ENCODE results near the gene QPRT. TPM values are rescaled to one million over a fixed set of nuclear protein-coding genes. Genes with fewer than 3 reads are reported as not detected.
"Not testable (repeated sequence)": the region's sequence is repeated elsewhere in the genome, so short reads cannot be mapped to it uniquely, and the experiment has no call there.

QPRT gene
- polyA plus RNA-seq, 4 donors = 30.2 to 286 (median 32.0) TPM

- WGBS, 3 donors = 80 to 93% (median 82%) methylated on average over 12 of the region's 12 CpGs
- Histone ChIP-seq H3K27me3 (ENCODE audit: control insufficient read depth in 3 of 3, insufficient read depth in 3 of 3, low read length in 3 of 3) (no peaks in the 10 kb centered on the region), H3K4me3 (ENCODE audit: low read depth in 1 of 3, low read length in 3 of 3) (no peak overlapping the region), H3K9me3 (ENCODE audit: control insufficient read depth in 2 of 2, insufficient read depth in 1 of 2, low read depth in 1 of 2, low read length in 1 of 2) (no peaks in the 10 kb centered on the region), H3K36me3 (ENCODE audit: control insufficient read depth in 3 of 3, insufficient read depth in 2 of 3, low read depth in 1 of 3, low read length in 3 of 3) (no peaks in the 10 kb centered on the region), H3K4me1 (ENCODE audit: control insufficient read depth in 3 of 3, insufficient read depth in 2 of 3, low read depth in 1 of 3, low read length in 2 of 3) (no peaks in the 10 kb centered on the region), H3K27ac (ENCODE audit: low read depth in 1 of 3, low read length in 2 of 3) (no peak overlapping the region)
- FAIRE-seq (no peak), DNase-seq (no peak)
Measured at GRCh38 chr16:29653471-29653870, 25.5 kb upstream of the QPRT start.

- H3K27ac ChIP-seq (ENCODE audit: low read depth in 1 of 3, low read length in 2 of 3); FAIRE-seq; H3K36me3 ChIP-seq (ENCODE audit: control insufficient read depth in 3 of 3, insufficient read depth in 2 of 3, low read depth in 1 of 3, low read length in 3 of 3); H3K27me3 ChIP-seq (ENCODE audit: control insufficient read depth in 3 of 3, insufficient read depth in 3 of 3, low read length in 3 of 3); H3K9me3 ChIP-seq (ENCODE audit: control insufficient read depth in 2 of 2, insufficient read depth in 1 of 2, low read depth in 1 of 2, low read length in 1 of 2); DNase-seq; H3K4me1 ChIP-seq (ENCODE audit: control insufficient read depth in 3 of 3, insufficient read depth in 2 of 3, low read depth in 1 of 3, low read length in 2 of 3); H3K4me3 ChIP-seq (ENCODE audit: low read depth in 1 of 3, low read length in 3 of 3): not testable (repeated sequence)
- WGBS, 3 donors = 91 to 97% (median 92%) methylated on average over 6 to 7 of the region's 7 CpGs
Measured at GRCh38 chr16:29653890-29654289, 25.1 kb upstream of the QPRT start.

- no peak for DNase-seq
- no peak overlapping the region for H3K27ac ChIP-seq (ENCODE audit: low read depth in 1 of 3, low read length in 2 of 3)
- FAIRE-seq = no peak
- H3K9me3 ChIP-seq (ENCODE audit: control insufficient read depth in 2 of 2, insufficient read depth in 1 of 2, low read depth in 1 of 2, low read length in 1 of 2) = no peaks in the 10 kb centered on the region
- no peaks in the 10 kb centered on the region for H3K27me3 ChIP-seq (ENCODE audit: control insufficient read depth in 3 of 3, insufficient read depth in 3 of 3, low read length in 3 of 3)
- no peak overlapping the region for H3K4me3 ChIP-seq (ENCODE audit: low read depth in 1 of 3, low read length in 3 of 3)
- H3K4me1 ChIP-seq (ENCODE audit: control insufficient read depth in 3 of 3, insufficient read depth in 2 of 3, low read depth in 1 of 3, low read length in 2 of 3) = peaks cover 0 to 4% (median 0%) of the 10 kb centered on the region in 3 donors
- H3K36me3 ChIP-seq (ENCODE audit: control insufficient read depth in 3 of 3, insufficient read depth in 2 of 3, low read depth in 1 of 3, low read length in 3 of 3) = no peaks in the 10 kb centered on the region
- 70 to 82% (median 81%) methylated on average over 11 of the region's 11 CpGs for WGBS, 3 donors
Measured at GRCh38 chr16:29656688-29657523, 22.1 kb upstream of the QPRT start.

- WGBS, 3 donors = 39 to 66% (median 55%) methylated on average over 6 of the region's 6 CpGs
- no peak for FAIRE-seq
- no peaks in the 10 kb centered on the region for H3K9me3 ChIP-seq (ENCODE audit: control insufficient read depth in 2 of 2, insufficient read depth in 1 of 2, low read depth in 1 of 2, low read length in 1 of 2)
- peaks cover 0 to 4% (median 0%) of the 10 kb centered on the region in 3 donors for H3K4me1 ChIP-seq (ENCODE audit: control insufficient read depth in 3 of 3, insufficient read depth in 2 of 3, low read depth in 1 of 3, low read length in 2 of 3)
- no peaks in the 10 kb centered on the region for H3K36me3 ChIP-seq (ENCODE audit: control insufficient read depth in 3 of 3, insufficient read depth in 2 of 3, low read depth in 1 of 3, low read length in 3 of 3)
- H3K27ac ChIP-seq (ENCODE audit: low read depth in 1 of 3, low read length in 2 of 3) = no peak overlapping the region
- H3K27me3 ChIP-seq (ENCODE audit: control insufficient read depth in 3 of 3, insufficient read depth in 3 of 3, low read length in 3 of 3) = no peaks in the 10 kb centered on the region
- peak in 1 of 2 donors; percentile 38 for DNase-seq
- no peak overlapping the region for H3K4me3 ChIP-seq (ENCODE audit: low read depth in 1 of 3, low read length in 3 of 3)
Measured at GRCh38 chr16:29658705-29659104, 20.3 kb upstream of the QPRT start.

GRCh38 chr16:29662000-29662728, 16.8 kb upstream of the QPRT start:
- DNase-seq (no peak), FAIRE-seq (no peak)
- H3K27me3 ChIP-seq (ENCODE audit: control insufficient read depth in 3 of 3, insufficient read depth in 3 of 3, low read length in 3 of 3) = no peaks in the 10 kb centered on the region
- peak overlapping the region in 1 of 3 donors; percentile 19 for H3K27ac ChIP-seq (ENCODE audit: low read depth in 1 of 3, low read length in 2 of 3)
- H3K9me3 ChIP-seq (ENCODE audit: control insufficient read depth in 2 of 2, insufficient read depth in 1 of 2, low read depth in 1 of 2, low read length in 1 of 2) = no peaks in the 10 kb centered on the region
- WGBS, 3 donors = 71 to 80% (median 71%) methylated on average over 17 of the region's 17 CpGs
- H3K36me3 ChIP-seq (ENCODE audit: control insufficient read depth in 3 of 3, insufficient read depth in 2 of 3, low read depth in 1 of 3, low read length in 3 of 3) = no peaks in the 10 kb centered on the region
- peaks cover 0 to 18% (median 0%) of the 10 kb centered on the region in 3 donors for H3K4me1 ChIP-seq (ENCODE audit: control insufficient read depth in 3 of 3, insufficient read depth in 2 of 3, low read depth in 1 of 3, low read length in 2 of 3)
- H3K4me3 ChIP-seq (ENCODE audit: low read depth in 1 of 3, low read length in 3 of 3) = peak overlapping the region in 1 of 3 donors; percentile 45

- H3K4me1 ChIP-seq (ENCODE audit: control insufficient read depth in 3 of 3, insufficient read depth in 2 of 3, low read depth in 1 of 3, low read length in 2 of 3) = peaks cover 0 to 18% (median 0%) of the 10 kb centered on the region in 3 donors
- no peaks in the 10 kb centered on the region for H3K27me3 ChIP-seq (ENCODE audit: control insufficient read depth in 3 of 3, insufficient read depth in 3 of 3, low read length in 3 of 3)
- H3K36me3 ChIP-seq (ENCODE audit: control insufficient read depth in 3 of 3, insufficient read depth in 2 of 3, low read depth in 1 of 3, low read length in 3 of 3) = no peaks in the 10 kb centered on the region
- peak overlapping the region in 1 of 3 donors; percentile 52 for H3K27ac ChIP-seq (ENCODE audit: low read depth in 1 of 3, low read length in 2 of 3)
- peak overlapping the region in 1 of 3 donors; percentile 45 for H3K4me3 ChIP-seq (ENCODE audit: low read depth in 1 of 3, low read length in 3 of 3)
- FAIRE-seq (no peak), DNase-seq (peak in 1 of 2 donors; percentile 35)
- no peaks in the 10 kb centered on the region for H3K9me3 ChIP-seq (ENCODE audit: control insufficient read depth in 2 of 2, insufficient read depth in 1 of 2, low read depth in 1 of 2, low read length in 1 of 2)
- 43 to 70% (median 63%) methylated on average over 4 of the region's 4 CpGs for WGBS, 3 donors
Measured at GRCh38 chr16:29662729-29663015, 16.3 kb upstream of the QPRT start.

GRCh38 chr16:29663016-29663806, 15.8 kb upstream of the QPRT start, which contains the start of gene SPN:
Gene SPN (plus strand): TSS chr16:29663247. CDS start chr16:29663729, 482 bp downstream.
- Histone ChIP-seq H3K4me3 (ENCODE audit: low read depth in 1 of 3, low read length in 3 of 3) (peak within 1 kb of the TSS; percentile 3 to 45 (median 22)), H3K4me1 (ENCODE audit: control insufficient read depth in 3 of 3, insufficient read depth in 2 of 3, low read depth in 1 of 3, low read length in 2 of 3) (peaks cover 0 to 18% (median 0%) of the 10 kb centered on the region in 3 donors), H3K27me3 (ENCODE audit: control insufficient read depth in 3 of 3, insufficient read depth in 3 of 3, low read length in 3 of 3) (no peaks in the 10 kb centered on the region), H3K36me3 (ENCODE audit: control insufficient read depth in 3 of 3, insufficient read depth in 2 of 3, low read depth in 1 of 3, low read length in 3 of 3) (no peaks in the 10 kb centered on the region), H3K27ac (ENCODE audit: low read depth in 1 of 3, low read length in 2 of 3) (peak within 1 kb of the TSS in 1 of 3 donors; percentile 52), H3K9me3 (ENCODE audit: control insufficient read depth in 2 of 2, insufficient read depth in 1 of 2, low read depth in 1 of 2, low read length in 1 of 2) (no peaks in the 10 kb centered on the region)
- FAIRE-seq (no peak), DNase-seq (peak in 1 of 2 donors; percentile 24)
- 62 to 75% (median 64%) methylated on average over 16 to 18 of the region's 18 CpGs for WGBS, 3 donors

GRCh38 chr16:29663807-29664090, 15.2 kb upstream of the QPRT start:
- FAIRE-seq = no peak
- Histone ChIP-seq H3K27me3 (ENCODE audit: control insufficient read depth in 3 of 3, insufficient read depth in 3 of 3, low read length in 3 of 3) (no peaks in the 10 kb centered on the region), H3K4me1 (ENCODE audit: control insufficient read depth in 3 of 3, insufficient read depth in 2 of 3, low read depth in 1 of 3, low read length in 2 of 3) (peaks cover 0 to 16% (median 0%) of the 10 kb centered on the region in 3 donors), H3K36me3 (ENCODE audit: control insufficient read depth in 3 of 3, insufficient read depth in 2 of 3, low read depth in 1 of 3, low read length in 3 of 3) (no peaks in the 10 kb centered on the region), H3K27ac (ENCODE audit: low read depth in 1 of 3, low read length in 2 of 3) (peak overlapping the region in 1 of 3 donors; percentile 24), H3K9me3 (ENCODE audit: control insufficient read depth in 2 of 2, insufficient read depth in 1 of 2, low read depth in 1 of 2, low read length in 1 of 2) (no peaks in the 10 kb centered on the region), H3K4me3 (ENCODE audit: low read depth in 1 of 3, low read length in 3 of 3) (peak overlapping the region in 1 of 3 donors; percentile 45)
- DNase-seq = no peak
- 71 to 76% (median 76%) methylated on average over 3 of the region's 3 CpGs for WGBS, 3 donors

Data from small intestine (tissue), 7 donors.